NCI-H2029 (cell line): ENCODE data around the gene EI24.
"Not testable (repeated sequence)": the region's sequence is repeated elsewhere in the genome, so short reads cannot be mapped to it uniquely, and the experiment has no call there.

Experiments used
- DNase-seq: peaks from one replicate; lab custom pipeline; 2025; lab: John Stamatoyannopoulos, UW

EI24 gene

DNA sequence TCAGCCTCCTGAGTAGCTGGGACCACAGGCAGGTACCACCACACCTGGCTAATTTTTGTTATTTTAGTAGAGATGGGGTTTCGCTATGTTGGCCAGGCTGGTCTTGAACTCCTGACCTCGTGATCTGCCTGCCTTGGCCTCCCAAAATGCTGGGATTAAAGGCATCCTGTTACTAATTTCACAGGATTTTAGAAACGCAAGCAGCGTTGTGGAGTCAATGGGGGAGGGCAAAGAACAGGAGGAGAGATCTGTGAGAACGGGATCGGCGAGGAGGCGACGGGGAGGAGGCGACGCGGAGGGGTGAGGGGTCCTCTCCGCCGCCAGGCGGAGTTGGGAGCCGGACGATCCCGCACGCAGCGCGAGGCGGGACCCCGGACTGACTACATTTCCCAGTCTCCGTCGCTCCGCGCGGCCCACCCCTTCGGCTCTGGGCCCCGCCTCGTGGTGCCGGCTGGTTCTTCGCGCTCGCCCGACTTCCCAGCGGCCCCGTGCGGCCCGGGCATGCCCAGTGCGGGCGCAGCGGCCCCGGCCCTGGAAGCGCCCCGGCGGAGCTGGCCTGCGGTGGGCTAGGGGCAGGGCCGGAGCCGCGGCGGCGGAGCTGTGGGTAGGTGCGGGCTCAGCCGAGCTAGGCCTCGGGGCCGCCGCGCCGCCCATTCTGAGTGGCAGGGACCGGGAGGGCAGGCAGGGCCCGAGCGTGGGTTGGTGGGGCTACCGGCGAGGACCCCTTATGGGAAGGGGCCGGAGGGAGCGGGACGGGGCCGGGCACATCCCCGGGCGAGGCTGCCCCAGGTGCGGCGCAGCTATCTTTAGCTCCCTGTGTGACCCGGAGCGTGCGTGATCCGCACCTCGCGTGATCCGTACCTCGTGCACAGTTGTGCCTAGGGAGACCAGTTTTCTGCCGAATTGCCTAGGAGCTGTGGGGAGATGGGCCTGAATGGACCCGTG lies at the start of gene EI24:
EI24 (plus strand) TSS at position 508 of the 945 bp plus-strand sequence. CDS start 3,051 bp downstream, outside the sequence.
- DNase-seq: peak; percentile 85

DNA sequence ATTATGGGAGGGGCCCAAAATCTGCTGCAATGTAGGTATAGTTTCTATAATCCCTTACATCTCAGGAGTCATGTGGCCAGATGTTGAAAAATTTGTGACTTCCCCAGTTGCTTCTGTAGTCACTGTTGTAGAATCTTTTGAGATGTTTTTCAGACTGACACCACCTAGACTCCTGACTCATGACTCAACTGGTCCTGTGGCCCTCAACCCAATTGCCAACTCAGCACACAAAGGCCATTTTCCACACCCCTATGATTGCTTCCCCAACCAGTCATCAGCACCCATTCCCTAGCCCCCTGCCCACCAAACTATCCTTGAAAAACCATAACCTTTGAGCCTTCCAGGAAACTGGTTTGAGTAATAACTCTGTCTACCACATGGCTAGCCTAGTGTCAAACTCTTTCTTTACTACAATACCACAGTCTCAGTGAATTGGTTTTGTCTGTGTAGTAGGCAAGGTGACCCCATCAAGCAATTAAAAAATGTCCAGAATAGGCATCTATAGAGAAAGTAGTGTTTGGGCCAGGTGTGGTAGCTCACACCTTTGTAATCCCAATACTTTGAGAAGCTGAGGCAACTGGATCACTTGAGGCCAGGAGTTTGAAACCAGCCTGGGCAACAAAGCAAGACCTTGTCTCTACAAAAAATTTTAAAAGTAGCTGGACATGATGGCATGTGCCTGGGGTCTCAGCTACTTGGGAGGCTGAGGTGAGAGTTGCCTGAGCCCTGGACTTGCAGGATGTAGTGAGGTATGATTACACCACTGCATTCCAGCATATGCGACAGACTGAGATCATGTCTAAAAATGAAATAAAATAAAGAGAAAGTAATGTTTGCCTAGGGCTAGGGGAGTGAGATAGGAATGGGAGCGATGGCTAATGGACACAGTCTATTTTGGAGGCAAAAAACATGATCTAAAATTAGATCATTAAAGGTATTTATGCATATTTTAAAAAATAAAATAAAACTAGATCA lies 49.1 kb upstream of the EI24 start:
- no peak for DNase-seq

DNA sequence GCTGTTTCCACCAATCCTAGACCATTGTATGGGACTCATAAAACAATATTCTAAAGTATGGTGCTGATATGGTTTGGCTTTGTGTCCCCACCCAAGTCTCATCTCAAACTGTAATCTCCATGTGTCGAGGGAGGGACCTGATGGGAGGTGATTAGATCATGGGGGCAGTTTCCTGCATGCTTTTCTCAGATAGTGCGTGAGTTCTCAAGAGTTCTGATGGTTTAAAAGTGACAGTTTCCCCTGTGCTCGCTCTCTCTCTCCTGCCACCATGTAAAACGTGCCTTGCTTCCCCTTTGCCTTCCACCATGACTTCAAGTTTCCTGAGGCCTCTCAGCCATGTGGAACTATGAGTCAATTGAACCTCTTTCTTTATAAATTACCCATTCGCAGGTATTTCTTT lies 44.0 kb upstream of the EI24 start:
- no peak for DNase-seq

DNA sequence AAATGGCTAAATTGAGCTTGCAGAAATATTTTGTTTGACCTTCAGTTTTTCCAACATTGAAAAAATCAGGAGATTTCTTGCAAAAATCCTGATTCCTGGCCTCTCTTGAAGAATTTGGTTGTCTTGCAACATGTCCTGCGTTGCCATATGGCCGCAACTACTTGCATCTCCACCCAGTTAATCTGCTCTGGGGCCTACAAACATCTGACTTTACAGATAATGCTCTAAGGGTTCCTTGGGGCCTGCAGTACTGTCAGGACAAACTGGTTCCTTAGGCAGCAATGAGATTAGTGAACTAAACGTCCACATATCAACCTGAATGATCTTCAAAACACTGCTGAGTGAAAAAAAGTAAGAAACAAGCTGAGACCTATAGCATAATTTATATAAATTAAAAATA lies 36.6 kb upstream of the EI24 start:
- DNase-seq: no peak

DNA sequence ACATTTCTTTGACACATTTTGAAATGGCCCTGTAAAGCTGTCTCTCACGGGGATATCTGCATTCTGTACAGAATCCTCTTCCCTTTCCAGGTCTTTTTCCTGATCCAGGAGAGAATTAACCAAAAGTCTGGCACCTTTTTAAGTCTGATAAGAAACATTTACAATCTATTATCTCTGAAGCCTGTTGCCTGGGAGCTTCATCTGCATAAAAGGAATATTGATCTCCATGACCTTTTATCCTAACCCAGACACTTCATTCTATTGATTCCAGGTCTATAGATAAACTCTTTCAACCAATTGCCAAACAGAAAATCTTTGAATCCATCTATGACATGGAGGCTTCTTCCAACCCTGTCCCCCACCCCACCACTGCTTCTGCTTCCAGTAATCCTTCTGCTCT lies 33.7 kb upstream of the EI24 start:
- no peak for DNase-seq

DNA sequence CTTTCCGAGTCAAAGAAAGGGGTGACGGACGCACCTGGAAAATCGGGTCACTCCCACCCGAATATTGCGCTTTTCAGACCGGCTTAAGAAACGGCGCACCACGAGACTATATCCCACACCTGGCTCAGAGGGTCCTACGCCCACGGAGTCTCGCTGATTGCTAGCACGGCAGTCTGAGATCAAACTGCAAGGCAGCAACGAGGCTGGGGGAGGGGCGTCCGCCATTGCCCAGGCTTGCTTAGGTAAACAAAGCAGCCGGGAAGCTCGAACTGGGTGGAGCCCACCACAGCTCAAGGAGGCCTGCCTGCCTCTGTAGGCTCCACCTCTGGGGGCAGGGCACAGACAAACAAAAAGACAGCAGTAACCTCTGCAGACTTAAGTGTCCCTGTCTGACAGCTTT lies 32.4 kb upstream of the EI24 start:
- not testable (repeated sequence) for DNase-seq

DNA sequence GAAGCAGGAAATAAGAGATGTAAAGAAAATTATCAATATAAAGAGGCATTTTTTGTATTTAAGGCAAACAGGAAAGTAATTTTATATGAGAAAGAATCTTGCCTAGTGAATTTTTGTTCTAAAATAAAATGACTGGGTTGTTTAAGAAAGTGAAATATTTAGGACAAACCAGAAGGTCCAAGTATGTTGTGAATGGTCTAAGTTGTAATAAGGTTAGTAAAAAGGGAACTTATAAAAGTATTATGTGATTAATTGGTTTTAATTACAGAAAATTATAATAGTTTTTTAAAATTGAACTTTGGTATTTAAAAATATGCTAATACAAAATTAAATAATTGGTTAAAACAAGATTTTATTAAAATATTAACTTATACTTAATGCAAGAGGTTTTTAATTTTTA lies 26.6 kb upstream of the EI24 start:
- DNase-seq: no peak

DNA sequence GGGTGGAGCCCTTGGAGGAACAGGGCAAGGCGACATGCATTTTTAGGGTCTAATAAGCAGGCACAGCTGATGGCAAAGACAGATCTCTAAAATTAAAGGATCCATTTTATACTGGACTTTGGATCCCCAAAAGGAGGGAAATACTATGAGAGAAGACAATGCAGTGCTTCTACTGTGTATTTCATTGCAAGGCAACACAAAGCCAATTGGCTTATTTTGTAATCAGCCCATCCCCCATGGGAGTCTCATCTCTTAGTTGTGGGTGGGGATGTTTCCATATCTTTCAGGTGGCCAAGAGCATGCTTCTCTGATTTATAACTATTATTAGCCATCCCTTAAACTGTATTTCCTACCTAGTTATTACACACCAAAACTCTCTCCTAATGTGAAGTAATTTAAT lies 18.5 kb upstream of the EI24 start:
- no peak for DNase-seq

DNA sequence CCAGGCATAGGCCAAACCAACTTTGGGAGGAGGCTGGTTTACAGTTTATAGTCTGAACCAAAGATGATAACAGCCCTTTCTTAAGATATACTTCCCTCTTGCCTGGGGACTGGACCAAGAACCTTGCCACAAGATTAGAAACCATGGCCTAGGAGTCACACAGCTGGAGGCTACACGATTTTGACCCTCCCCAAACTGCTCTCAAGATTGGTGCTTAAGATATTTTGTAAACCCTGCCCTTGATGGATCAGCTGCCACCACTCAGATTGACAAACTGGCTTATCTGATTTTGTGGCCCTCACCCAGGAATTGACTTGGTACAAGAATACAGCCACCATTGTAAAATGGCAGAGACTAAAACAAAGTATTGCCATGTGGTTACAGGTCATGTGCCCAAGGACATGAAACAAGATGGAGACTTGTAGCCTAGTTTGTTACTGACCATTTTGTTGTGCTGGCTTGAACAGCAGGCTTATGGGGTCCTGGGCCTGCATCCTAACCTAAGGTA lies 17.4 kb upstream of the EI24 start:
- no peak for DNase-seq

DNA sequence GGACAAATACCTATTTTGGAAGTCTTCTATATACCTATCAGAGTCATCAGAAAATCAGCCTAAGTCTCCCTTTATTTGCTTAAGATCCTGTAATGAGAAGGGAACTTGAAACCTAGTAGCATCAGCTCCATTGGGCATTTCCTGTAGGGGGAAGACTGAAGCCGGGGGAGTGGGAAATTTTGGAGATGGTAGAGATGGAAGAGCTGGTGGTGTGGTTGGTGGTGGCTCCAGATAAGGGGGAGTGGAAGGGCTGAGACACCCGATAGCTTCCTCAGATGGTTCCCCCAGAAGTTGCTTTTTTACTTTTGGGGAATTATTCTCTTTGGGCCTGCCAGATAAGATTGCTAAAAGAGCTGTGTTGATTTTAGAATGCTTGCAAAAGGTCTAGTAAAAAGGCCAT lies 16.4 kb upstream of the EI24 start:
- DNase-seq: no peak

DNA sequence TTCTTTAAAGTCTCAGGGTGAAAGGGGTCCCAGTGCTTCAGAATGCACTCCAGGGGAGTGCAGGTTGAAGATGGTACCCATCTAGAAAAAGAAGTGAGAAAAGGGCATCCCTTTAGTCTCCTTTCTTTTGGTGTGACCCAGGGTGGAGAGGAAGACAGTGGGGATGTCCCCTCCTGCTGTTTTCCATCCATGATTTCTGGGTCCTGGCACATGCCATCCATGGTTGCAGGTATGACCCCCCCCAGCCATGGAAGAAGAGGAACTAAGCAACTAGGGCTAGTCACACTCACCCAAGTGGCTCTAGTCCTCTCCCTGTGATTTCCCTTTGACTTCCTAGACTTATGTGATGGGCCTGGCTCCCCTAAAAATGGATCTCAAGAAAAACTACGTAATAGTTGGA lies 15.9 kb upstream of the EI24 start:
- DNase-seq: no peak

DNA sequence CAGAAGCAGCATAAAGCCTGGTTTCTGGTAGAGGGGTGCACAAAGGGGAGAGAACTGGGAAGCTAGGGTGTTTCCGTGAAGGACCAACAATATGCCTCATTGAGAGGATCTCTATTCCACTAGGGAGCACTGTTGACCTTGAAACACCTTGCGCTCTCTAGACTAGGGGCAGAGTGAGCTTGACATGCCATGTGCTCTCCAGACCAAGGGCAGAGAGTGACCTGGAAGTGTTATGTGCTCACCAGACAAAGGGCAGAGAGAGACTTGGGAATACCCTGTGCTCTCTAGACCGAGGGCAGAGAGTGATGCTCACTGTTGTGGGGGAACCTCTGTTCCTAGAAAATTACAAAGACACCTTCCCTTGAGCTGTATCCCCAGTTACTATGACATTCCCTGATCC lies 15.2 kb upstream of the EI24 start:
- DNase-seq: no peak

DNA sequence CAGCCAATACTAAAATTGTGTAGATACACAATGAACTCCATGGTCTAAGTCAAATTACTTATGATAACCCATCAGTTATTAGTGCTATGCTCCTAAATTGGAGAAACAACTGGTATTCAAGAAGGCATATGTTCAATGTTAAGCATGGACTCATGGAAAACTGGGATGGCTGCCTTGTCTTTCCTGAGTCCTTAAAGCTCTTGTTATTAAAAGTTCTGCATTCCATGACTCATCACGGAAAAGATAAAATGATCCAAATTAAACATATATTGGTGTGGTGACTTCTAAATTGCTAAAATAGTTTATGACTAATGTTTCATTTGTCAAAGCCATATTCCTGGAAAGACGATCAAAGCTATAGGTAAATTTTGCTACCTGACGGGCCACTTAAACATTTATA lies 9.4 kb upstream of the EI24 start:
- no peak for DNase-seq

DNA sequence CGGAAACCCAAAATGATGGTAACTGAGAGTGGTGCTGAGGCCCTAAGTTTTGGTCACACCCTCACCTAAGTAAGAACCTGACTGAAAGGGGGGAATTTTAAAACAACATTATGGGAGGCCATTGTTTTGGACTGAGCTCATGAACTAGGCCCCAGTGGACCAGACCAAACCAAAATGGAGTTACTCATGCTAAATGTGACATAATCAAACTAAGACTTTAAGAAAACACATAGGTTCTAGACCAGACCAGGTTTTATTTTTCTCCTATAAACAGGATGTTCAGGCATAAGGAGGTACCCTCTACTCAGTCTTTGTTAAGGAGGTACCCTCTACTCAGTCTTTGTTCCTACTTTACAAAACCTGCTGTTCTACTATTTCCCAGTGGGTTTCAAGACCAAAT lies 7.4 kb upstream of the EI24 start:
- DNase-seq: no peak

DNA sequence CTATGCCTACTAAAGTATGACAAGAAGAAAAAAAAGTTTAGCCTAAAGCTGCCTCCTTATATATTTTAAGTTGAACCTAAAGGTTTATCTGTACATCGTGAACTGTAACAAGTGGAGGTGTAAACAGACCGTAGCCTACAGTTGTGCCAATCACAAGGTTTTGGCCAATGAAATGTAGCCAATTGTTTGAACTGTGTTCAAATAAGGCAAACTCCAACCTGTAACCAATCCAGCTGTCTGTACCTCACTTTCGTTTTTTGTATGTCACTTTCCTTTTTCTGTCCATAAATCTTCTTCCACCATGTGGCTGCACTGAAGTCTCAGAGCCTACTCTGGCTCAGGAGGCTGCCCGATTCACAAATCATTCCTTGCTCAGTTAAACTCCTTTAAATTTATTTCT lies 6.8 kb upstream of the EI24 start:
- no peak for DNase-seq

DNA sequence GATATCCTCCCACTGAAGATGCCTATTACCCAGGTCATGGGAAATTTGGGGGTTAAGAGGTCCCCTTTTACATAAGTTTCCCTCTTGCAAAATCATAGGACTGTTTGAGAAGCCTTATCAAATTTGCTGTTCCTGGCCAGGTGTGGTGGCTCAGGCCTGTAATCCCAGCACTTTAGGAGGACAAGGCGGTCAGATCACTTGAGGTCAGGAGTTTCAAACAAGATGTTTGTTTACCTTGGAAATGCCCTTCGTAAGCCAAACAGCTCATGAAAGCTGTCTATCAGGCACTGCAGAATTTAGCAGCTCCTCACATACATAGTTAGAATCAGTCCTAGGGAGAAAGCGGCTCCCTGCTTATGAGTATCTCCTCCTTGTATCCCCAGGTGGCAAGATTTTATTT lies 4.9 kb upstream of the EI24 start:
- peak; percentile 6 for DNase-seq

DNA sequence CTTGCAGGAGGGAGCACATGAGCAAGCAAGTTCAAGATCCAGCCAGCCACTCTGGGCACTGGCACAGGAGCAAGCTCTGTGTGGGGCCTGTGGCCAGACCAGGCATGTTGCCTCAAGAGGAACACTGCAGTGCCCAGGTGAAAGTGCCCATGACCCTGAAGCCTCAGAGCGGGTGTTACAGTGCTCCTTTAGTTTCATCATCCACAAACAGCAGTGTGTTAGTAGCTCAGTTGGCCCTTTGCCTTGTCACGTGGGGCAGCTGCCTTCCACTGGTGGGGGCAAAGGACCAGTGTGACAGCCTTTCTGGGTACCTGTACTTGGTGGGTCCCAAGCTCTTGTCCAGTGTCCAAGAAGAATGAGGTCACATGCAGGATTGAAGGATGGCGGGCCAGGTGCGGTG lies 3.0 kb upstream of the EI24 start:
- no peak for DNase-seq

DNA sequence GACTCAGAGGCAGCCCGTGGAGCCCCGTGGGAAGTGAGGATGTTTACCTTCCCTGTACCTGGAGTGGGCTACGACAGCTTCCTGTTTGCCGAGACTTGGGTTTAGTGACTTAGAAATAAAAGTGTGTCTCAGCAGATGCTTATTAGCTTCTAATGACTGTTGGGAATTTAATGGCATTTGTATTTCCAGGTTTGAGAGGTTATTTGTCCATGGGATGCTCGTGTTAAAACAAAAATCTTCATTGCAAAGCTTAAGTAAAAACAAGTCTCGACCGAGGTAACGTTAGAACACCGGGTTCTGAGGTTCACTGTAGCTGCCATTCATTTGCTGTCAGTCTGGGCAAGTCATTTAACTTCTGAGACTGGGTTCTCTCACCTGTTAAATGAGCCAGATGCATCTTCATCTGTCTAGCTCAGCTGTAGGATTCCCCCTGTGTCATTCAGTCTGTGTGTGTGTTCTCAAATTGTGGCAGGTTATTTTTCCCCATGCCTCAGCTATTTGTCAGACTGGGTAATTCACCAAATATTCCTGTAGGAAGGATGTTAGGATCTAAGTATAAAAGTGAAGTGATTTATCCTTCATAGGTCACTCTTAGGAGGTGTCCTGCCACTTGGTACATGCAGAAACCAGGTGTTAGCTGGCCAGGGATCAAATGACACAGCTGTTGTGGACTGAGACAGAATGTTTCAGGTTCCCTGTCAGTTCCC lies 791 bp downstream of the EI24 start:
- no peak for DNase-seq

DNA sequence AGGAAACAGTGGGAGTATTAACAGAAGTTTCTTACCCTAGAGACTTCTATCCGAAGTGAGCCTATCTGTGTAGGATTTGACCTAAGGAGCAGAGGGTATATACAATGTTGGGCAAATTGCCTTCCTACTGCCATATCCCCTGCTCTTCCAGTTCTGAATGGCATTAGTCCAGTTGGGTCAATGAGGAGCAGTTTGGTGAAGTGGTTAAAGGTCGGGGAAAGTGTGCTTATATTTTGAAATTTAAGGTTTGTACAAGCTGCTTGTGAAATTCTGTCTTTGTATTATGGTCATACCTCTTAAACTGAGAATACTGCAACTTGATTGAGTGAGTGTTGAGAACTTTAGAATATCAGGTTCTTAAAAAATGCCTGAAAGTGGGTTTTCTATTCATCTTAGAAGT lies 1.7 kb downstream of the EI24 start:
- DNase-seq: no peak

DNA sequence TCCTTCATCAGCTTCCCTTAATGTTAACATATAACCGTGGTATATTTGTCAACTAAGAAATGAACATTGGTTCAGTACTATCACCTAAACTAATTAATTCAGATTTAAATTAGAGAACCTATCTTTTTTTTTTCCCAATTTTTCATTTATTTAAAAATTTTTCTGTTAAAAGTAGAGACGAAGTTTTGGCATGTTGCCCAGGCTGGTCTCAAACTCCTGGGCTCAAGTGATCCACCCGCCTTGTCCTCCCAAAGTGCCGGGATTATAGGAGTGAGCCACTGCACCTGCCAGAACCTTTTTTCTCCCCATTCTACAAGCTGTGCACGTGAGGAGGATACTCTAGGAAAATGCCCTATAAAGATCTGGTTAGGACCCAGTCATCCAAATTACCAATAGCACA lies 3.6 kb downstream of the EI24 start:
- no peak for DNase-seq

DNA sequence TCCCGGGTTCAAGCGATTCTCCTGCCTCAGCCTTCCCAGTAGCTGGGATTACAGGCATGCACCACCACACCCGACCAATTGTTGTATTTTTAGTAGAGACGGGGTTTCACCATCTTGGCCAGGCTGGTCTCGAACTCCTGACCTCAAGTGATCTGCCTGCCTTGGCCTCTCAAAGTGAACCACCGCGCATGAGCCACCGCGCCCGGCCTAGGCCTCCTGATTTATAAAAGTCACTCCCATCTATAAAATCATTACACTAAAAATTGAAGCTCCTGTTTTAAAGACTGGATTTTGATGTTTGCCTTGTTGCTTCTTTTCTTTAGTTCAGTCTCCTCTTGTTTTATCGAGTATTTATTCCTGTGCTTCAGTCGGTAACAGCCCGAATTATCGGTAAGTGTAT lies 7.9 kb downstream of the EI24 start:
- not testable (repeated sequence) for DNase-seq

DNA sequence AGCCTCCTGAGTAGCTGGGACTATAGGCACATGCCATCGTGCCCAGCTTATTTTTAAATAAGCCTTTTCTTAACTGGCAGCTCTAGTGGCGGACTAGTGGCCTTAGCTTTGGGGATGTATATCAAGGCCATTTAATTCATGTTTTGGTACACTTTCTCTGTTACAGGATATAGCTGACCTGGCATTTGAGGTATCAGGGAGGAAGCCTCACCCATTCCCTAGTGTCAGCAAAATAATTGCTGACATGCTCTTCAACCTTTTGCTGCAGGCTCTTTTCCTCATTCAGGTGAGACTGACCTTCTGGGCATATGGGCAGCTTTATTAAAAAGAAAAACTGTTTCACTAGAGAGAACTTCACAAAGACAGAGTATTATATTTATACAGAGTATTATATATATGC lies 9.5 kb downstream of the EI24 start:
- no peak for DNase-seq
